Measurements from ENCODE around the gene NRXN3.

The NRXN3 gene

GRCh38 chr14:79899610-79900009 lies 1729.4 kb downstream of the NRXN3 start:
- DNase-seq, result no peak

GRCh38 chr14:79904497-79904896 lies 1734.3 kb downstream of the NRXN3 start:
- DNase-seq, result no peak

- no peak for DNase-seq
These were observed 1736.8 kb downstream of the NRXN3 start for GRCh38 chr14:79906994-79907393.

- DNase-seq, result no peak
These were observed 1739.9 kb downstream of the NRXN3 start for GRCh38 chr14:79910086-79910485.

- no peak for DNase-seq
These were observed 1741.6 kb downstream of the NRXN3 start for GRCh38 chr14:79911744-79912143.

- DNase-seq, result no peak
These were observed 1744.4 kb downstream of the NRXN3 start for GRCh38 chr14:79914595-79914994.

- DNase-seq, result no peak
These were observed 1745.2 kb downstream of the NRXN3 start for GRCh38 chr14:79915406-79915805.

GRCh38 chr14:79916281-79916680 lies 1746.1 kb downstream of the NRXN3 start:
- DNase-seq, result no peak

GRCh38 chr14:79916892-79917291 lies 1746.7 kb downstream of the NRXN3 start:
- no peak for DNase-seq

Measured in activated gamma-delta T cell treated with Interleukin-2 at 50 U/mL for 16 hours (primary cell).